GM12872 (cell line): Measurements from ENCODE around the gene CHRNE.

ENCODE experiments used
- CTCF ChIP-seq: IDR thresholded peaks from 3 replicates; pipeline ENCODE4 v1.5.1; 2011; ENCODE audit warnings: low read depth, mild to moderate bottlenecking, low read length, moderate library complexity; ENCODE audit not compliant: insufficient read depth

CHRNE gene

DNA sequence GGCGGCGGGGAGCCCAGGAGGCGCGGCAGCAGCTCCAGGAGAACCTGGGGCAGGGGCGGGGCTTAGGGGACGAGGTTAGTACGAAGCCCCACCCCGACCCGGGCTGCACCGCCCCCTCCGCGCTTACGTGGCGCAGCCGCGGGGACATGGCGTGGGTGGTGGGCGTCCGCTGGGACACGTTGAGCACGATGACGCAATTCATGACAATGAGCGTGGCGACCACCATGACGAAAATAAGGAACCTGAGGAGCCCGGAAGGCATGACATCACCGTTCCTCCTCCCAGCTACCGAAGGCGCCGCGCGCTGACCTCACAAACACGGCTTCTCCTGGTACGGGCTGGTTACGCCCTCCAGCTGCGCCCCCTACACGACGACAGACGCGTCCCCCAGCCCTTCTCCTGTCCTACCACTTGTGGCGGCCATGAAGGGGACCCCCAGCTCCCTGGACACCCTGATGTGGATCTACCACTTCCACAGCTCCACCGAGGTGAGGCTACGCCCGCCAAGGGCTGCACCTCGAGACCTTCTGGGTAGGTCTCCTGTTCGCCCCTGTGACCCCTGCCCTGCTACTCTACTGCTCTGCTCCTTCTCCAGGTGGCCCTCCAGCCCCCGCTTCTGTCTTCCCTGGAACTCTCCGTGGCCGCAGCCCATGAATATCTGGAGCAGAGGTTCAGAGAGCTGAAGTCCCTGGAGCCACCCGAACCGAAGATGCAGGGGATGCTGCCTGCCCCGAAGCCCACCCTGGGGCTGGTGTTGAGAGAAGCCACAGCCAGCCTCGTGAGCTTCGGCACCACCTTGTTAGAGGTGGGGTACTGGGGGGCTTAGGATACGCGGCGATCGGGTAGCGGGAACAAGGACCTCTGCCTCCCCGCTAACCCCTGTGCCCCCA, 3.3 kb downstream of the CHRNE start, which contains the start of gene C17orf107:
Gene C17orf107, plus strand, starts transcription at position 196 of the 890 bp plus-strand sequence. Its CDS starts 227 bp downstream, at position 423.
- no peak for TF ChIP-seq CTCF

- TF ChIP-seq CTCF = no peak
These were observed 4.0 kb downstream of the CHRNE start for GRCh38 chr17:4898927-4899326.

DNA sequence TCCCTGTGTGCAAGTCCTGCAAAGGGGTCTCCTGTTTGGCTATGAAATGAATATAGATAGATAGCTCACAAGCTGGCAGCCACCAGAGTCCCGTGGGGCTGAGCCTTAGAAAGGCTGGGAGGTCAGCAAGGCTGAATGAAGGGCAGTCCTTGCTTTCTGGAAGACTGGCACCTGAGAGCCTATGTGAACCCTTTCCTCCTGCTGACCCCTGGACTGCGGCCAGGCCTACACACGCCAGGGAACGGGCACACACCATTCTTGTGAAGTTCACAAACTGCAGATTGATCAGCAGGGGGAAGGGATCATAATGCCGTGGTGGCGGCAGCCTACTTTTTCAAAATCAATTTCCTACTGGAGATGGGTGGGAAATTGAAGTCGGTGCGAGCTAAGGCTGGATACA, 4.5 kb downstream of the CHRNE start:
- no peak for TF ChIP-seq CTCF

- TF ChIP-seq CTCF = no peak
These were observed 5.1 kb downstream of the CHRNE start for GRCh38 chr17:4897785-4898184.

DNA sequence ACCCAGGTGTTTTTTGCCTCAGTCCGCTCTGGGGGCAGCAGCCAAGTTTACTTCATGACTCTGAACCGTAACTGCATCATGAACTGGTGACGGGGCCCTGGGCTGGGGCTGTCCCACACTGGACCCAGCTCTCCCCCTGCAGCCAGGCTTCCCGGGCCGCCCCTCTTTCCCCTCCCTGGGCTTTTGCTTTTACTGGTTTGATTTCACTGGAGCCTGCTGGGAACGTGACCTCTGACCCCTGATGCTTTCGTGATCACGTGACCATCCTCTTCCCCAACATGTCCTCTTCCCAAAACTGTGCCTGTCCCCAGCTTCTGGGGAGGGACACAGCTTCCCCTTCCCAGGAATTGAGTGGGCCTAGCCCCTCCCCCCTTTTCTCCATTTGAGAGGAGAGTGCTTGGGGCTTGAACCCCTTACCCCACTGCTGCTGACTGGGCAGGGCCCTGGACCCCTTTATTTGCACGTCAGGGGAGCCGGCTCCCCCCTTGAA, 5.7 kb downstream of the CHRNE start:
- TF ChIP-seq CTCF = no peak

- TF ChIP-seq CTCF = no peak
These were observed 6.3 kb downstream of the CHRNE start for GRCh38 chr17:4896332-4897197.

DNA sequence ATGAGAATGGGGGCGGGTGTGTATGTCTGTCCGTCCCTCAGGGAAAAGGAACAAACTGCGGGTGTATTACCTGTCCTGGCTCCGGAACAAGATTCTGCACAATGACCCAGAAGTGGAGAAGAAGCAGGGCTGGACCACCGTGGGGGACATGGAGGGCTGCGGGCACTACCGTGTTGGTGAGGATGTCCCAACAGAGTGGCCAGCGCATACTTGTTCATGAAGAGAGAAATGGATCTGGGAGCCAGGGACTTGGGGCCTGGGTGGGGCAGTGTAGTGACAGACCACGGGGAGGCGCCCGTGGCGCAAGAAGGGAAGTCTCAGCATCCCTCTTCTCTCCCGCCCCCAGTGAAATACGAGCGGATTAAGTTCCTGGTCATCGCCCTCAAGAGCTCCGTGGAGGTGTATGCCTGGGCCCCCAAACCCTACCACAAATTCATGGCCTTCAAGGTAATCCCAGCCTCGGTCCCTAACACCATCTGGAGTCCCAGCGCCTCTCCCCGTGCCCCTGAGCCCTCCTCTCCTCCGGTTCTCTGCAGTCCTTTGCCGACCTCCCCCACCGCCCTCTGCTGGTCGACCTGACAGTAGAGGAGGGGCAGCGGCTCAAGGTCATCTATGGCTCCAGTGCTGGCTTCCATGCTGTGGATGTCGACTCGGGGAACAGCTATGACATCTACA, 7.1 kb downstream of the CHRNE start:
- TF ChIP-seq CTCF = no peak
